GM21619 (cell line): ENCODE results near the gene TBPL2.
"Not testable (repeated sequence)": the region's sequence is repeated elsewhere in the genome, so short reads cannot be mapped to it uniquely, and the experiment has no call there.

Source experiments
- ATAC-seq: cut with Tn5 transposase; IDR thresholded peaks from one replicate; pipeline ENCODE4 v1.9.1; 2021; ENCODE audit not compliant: unreplicated experiment

TBPL2 gene

DNA sequence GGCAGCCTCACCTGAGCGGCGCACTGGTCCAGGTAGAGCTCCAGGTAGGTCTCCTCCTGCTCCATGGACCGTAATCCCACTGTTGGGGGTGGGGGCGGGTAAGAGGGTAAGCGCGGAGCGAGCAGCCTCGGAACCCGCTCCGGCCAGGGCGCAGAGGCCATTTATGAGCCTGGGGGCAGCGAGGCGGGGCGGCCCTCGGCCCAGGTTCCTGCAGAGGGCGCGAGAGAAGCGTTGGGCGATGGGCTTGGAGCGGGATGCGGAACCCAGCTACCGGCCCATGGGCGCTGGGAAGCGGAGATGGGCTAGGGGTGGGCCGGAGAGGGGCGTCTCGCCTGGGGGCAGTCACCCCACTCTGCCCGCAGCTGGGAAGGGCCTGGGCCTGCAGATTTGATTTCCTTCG, at the start of gene TBPL2:
TBPL2 (minus strand) TSS at position 232 of the 400 bp plus-strand sequence; CDS start at position 65, 167 bp downstream.
- no peak for ATAC-seq

DNA sequence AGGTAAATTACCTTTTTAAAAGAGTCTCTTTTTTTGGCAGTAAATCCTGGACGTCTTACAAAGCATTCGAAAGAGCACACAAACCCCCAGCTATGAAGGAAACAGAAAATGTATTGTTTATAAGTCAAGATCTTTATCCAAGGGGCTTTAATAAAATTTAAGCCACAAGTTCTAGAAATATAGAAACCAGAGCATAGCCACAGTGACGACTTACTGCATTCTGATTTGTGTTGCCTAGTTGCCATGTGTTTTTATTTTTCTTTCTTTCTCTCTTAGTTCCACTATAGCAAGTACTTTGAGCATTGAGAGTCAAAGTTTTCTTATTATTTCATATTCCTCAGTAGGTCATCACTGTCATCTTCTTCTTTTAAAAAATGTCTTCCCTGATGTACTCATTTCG, 47.8 kb upstream of the TBPL2 start:
- ATAC-seq, result no peak

DNA sequence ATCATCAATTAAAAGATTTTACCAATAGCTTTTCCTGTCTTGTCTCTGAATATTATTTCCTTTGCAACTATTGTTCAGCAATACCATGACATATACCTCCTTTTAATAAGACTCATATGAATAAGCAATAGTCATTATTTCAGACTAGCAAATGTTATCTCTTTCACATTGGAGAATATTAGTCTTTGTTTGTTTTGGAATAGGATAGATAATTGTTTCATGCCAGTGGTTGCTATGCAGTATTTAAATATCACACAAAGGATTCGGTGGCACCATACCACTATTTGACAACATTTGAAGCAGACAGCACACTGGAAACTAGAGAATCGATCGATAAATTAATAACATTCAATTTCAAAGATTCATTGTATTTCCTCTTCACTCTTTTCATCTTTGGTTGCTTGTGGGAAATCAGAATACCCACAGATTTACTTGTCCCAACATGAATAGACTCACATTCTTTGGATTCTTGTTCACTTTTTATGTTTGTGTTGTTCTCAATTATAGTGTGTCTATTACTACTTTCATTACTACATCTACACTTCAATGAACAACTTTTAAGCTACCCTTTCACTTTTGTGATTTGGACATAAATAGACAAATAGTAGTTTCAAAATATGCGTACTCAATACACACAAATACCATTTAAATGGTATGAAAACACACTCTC, 42.7 kb upstream of the TBPL2 start:
- ATAC-seq, result no peak

GRCh38 chr14:55481769-55482168, 41.4 kb upstream of the TBPL2 start:
- no peak for ATAC-seq

DNA sequence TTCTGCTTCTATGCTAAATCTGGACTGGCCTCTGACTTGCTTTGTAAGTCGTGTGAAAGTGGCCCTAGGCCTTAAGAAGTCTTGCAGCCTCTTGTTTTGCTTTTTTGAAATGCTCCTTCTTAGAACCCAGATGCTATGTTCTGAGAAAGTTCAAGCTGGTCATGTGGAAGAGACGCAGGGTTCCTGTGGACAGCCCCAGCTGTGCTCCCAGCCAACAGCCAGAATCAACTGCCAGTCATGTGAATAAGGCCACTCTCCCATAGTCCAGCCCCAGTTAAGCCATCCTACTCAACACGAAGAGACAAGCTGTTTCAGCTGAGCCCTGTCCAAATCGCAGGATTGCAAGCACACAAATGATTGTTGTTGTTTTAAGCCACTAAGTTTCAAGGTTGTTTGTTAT, 37.3 kb upstream of the TBPL2 start:
- ATAC-seq, result no peak

DNA sequence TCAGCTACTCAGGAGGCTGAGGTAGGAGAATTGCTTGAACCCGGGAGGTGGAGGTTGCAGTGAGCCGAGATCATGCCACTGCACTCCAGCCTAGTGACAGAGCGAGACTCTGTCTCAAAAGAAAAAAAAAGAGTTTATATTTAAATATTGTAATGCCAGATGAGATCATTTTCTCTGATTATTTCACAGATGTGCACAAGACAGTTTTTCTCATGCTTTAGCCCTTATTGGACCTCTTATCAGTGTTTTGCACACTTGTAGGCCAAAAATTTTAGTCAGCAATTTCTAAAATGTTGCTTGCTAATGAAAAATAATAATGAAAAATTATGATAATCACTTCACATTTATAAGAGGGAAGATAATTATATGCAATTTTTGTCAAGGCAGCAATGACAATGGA, 36.0 kb upstream of the TBPL2 start:
- ATAC-seq, result not testable (repeated sequence)

GRCh38 chr14:55473786-55474185, 33.4 kb upstream of the TBPL2 start:
- ATAC-seq, result no peak

- no peak for ATAC-seq
Observed at GRCh38 chr14:55470025-55470424, 29.6 kb upstream of the TBPL2 start.

DNA sequence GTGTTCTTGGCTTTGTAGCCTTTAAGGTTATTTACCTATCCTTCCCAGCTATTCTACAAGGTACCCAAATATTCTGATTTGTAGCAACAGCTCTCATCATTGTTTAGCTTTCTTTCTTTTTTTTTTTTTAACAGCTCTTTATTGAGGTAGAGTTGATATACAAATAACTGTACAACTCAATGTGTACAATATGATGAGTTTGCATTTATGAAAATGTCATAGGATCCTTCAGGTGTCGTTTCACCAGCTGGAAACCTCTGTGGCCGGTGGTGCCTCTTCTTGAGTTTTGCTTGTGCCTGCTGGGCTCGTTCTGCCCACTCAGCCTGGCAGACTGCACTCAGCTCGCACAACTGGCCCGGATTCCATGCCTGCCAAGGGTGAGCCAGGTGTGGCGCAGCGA, 26.9 kb upstream of the TBPL2 start:
- ATAC-seq, result no peak

- ATAC-seq, result peak; percentile 83
Observed at GRCh38 chr14:55458800-55459515, 18.5 kb upstream of the TBPL2 start.

- ATAC-seq, result no peak
Observed at GRCh38 chr14:55457496-55457895, 17.1 kb upstream of the TBPL2 start.

DNA sequence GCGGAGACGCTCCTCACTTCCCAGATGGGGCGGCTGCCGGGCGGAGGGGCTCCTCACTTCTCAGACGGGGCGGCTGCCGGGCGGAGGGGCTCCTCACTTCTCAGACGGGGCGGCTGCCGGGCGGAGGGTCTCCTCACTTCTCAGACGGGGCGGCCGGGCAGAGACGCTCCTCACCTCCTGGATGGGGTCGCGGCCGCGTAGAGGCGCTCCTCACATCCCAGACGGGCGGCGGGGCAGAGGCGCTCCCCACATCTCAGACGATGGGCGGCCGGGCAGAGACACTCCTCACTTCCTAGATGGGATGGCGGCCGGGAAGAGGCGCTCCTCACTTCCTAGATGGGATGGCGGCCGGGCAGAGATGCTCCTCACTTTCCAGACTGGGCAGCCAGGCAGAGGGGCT, 16.0 kb upstream of the TBPL2 start:
- ATAC-seq, result not testable (repeated sequence)

DNA sequence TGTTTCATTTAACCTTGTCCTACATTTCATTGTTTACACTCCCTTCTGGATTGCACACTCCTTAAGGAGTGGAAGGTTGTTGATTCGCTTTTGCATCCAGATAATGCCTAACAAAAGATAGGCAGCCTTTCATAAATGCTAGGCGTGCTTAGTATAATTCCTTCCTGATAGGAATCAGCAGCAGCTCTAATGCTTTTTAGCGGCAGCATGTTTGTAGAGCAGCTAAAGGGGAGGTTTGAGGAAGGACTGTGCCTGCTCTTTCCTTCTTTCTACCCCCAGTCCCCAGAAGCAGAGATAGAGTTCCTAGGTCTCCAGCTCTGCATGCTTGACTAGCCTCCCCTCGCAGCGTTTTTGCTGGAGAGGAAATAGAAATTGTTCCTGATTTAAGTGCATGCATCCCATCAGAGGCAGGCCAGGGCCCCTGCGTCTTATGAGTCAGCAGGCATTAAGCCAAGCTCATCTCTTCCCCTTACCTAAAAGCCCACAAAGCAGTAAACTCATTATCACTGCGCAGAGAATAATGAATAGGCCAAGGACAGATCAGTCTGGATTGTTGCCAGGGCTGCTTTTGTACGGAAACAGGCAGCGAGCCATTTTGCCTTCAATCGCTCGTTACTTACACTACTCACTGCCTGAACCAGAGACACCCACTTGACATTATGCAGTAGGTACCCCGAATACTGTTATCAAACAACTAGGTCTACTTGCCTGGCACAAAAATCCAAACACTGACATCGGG, 14.0 kb upstream of the TBPL2 start:
- no peak for ATAC-seq

DNA sequence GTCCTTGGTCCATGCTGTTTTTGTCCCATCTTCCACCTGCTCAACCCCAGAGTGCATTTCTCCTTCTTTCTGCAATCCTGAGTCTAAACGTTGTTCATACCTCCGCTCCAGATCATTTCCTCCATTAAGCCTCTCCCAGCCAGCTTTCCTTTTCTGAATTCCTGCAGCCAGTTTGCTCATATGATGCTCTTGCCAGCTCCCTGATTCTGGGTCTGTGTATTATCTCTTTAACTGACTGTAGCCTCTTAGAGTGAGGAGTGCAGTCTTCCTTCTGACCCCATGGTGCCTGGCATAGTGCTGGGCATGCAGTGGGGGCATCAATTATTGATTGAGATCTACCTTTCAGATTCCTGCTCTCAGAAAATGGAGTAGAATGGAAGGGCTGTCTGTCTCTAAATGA, 11.5 kb upstream of the TBPL2 start:
- no peak for ATAC-seq

- ATAC-seq, result no peak
Observed at GRCh38 chr14:55451398-55451797, 11.0 kb upstream of the TBPL2 start.

GRCh38 chr14:55450987-55451386, 10.6 kb upstream of the TBPL2 start:
- ATAC-seq, result no peak

DNA sequence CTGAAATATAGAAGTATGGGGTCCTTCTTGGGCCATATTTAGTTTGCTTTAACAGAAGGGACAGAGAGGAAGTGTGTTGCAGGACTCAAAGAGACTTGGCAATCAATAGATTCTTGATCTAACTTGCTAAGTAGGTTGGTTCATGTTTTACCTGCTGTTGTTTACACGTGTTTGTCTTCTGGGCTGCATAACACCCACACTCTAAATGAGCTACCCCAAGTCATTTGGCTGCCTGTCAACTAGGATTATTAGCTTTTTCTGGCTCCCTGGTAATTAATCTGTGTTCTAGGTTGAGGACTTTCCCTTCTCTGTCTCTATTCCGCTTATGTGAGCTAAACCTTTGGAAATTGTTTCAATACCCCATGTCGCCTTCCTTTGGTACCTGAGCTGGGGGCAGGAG, 10.1 kb upstream of the TBPL2 start:
- no peak for ATAC-seq

DNA sequence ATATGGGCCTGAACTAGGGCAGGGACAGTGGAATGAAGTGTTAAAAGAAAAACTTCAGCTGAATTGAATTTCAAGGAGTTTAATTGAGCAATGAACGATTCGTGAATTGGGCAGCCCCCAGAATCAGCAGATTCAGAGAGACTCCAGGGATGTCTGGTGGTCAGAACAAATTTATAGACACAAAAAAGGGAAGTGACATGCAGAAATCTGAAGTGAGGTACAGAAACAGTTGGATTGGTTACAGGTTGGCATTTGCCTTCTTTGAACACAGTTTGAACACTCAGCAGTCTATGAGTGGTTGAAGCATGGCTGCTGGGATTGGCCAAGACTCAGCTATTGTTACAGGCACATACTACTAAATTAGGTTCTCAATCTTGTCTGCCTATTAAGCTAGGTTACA, 9.7 kb upstream of the TBPL2 start:
- ATAC-seq, result no peak

- no peak for ATAC-seq
Observed at GRCh38 chr14:55449116-55449515, 8.7 kb upstream of the TBPL2 start.

GRCh38 chr14:55448141-55448614, 7.8 kb upstream of the TBPL2 start:
- ATAC-seq, result no peak

GRCh38 chr14:55446833-55447232, 6.4 kb upstream of the TBPL2 start:
- ATAC-seq, result no peak
